HG03135 (cell line): ENCODE results near the gene NFATC4.

ENCODE experiments used
- ATAC-seq: cut with Tn5 transposase; IDR thresholded peaks from one replicate; pipeline ENCODE4 v1.9.1; 2021; ENCODE audit warnings: mild to moderate bottlenecking, moderate library complexity; ENCODE audit not compliant: unreplicated experiment

NFATC4 gene

DNA sequence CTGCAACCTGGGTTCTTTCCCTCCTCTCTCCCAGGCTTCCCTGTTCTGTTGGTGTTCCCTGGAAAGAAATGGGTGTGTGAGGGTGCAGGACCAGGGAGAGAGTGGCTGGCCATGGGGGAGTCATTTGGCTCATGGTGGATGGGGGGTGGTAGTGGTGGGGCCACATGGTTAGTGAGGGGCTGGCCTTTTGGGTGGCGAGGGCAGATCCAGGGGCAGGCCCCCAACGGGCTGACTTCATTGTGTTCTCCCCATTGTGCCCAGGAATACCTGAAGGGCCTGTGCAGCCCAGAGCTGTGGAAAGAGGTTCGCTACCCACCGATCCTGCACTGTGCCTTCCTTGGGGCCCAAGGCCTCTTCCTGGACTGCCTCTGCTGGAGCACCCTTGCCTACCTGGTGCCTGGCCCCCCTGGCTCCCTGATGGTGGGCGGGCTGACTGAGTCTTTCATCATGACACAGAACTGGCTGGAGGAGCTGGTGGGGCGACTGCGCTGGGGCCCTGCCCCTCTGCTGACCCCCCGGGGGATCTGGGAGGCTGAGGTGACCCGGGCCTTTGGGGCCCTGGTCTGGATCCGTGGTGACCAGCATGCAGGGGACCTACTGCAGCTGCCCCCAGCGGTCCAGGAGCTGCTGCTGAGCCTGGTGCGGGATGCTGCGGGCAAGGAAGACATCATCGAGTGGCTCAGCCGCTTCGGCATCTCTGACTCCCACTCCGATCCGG lies 39.8 kb downstream of the NFATC4 start:
- ATAC-seq, result no peak

DNA sequence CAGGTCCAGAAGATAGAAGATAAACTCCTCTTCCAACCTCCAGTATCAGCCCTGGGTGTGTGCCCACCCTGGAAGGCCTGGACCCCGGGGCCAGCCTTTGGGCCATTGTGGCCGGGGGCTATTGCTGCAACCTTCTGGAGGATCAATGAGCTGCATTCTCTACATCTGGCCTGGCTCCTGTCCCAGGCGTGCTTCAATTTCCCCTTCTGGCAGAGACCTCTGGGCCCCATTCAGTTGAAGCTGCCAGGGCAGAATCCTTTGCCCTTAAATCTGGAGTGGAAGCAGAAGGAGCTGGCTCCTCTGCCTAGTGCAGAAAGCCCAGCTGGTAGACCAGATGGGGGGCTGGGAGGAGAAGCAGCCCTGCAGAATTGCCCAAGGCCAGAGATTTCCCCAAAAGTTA lies 40.8 kb downstream of the NFATC4 start:
- no peak for ATAC-seq

DNA sequence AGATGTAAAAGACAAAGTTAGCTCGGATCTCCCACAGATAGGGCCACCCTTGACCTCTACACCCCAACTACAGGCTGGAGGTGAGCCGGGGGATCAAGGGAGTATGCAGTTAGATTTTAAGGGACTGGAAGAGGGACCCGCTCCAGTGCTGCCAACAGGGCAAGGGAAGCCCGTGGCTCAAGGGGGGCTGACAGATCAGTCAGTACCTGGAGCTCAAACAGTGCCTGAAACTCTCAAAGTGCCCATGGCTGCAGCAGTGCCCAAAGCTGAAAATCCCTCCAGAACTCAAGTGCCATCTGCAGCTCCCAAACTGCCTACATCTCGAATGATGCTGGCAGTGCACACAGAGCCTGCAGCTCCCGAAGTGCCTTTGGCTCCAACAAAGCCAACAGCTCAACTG lies 41.2 kb downstream of the NFATC4 start:
- no peak for ATAC-seq

DNA sequence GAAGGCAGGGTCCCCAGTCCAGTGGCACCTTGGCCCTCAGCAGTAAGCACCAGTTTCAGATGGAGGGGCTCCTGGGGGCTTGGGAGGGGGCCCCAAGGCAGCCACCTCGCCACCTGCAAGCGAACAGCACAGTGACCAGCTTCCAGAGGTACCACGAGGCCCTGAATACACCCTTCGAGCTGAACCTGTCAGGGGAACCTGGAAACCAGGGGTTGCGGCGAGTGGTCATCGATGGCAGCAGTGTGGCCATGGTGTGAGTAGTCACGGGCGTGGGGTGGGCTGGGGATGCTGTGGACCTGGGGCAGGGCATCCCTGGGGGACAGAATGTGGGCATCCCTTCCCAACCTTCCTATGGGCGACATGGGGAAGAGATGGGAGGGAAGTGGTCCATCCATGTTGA lies 42.0 kb downstream of the NFATC4 start:
- no peak for ATAC-seq

DNA sequence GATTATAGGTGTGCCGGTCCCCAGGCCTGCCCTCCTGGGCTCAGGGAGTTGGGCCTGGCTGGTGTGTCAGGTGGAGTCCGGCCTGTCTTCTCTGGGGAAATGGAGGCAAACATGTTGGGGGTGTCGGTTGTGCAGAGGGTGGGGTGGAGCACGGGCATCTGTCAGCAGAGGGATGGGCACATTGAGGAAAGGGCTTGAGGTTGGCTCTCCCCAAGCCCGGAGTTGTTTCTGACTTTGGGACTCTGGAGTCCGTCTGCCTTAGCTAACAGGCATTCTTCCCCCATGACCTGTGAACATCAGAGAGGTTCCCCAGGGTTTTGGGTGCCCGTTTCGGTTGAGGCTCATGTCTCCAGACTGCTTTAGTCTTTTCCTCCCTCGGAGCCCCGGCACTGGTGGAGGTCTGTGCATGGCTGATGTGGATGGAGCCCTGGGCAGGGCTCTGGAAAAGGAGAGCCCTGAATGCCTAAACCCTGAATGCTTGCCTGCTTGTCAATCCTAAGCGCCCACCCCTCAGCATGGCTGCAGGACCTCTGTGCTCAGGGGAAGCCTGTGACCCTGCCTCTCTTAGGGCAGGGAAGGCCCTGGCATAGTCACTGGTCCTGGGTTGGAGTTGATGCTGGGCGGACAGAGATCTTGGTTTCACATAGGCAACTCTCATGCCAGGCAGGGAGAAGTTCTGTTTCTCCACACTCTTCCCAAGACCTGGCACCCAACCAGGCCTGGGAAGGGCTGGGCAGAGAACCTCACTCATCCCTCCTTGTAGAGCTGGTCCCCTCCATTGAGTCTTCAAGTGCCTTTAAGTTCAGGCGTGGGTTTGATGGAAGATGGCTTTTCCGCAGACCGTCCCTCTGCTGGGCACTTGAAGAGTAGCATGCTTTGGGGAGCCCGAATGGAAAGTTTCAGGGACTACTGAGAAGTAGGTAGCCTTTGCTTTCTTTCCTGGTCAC lies 43.7 kb downstream of the NFATC4 start:
- peak; percentile 56 for ATAC-seq

DNA sequence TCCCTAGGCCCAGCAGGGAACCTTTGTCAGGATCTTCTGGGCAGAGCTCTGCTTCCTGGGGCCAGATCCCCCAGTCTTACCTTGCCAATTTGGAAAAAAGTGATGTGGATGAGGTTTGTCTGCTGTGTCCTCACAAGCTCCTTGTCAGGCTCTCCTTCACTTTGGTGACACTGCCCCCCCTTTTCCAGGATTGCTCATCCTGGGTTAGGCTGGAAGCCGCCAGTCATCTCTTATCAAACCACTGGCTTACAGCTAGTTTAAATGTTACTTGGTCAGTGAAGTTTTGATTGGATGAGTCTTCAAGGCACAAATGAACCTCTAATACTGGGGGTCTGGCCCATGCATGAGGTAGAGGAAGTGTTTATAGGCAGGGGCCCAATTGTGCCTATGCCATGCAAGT lies 46.1 kb downstream of the NFATC4 start:
- no peak for ATAC-seq

DNA sequence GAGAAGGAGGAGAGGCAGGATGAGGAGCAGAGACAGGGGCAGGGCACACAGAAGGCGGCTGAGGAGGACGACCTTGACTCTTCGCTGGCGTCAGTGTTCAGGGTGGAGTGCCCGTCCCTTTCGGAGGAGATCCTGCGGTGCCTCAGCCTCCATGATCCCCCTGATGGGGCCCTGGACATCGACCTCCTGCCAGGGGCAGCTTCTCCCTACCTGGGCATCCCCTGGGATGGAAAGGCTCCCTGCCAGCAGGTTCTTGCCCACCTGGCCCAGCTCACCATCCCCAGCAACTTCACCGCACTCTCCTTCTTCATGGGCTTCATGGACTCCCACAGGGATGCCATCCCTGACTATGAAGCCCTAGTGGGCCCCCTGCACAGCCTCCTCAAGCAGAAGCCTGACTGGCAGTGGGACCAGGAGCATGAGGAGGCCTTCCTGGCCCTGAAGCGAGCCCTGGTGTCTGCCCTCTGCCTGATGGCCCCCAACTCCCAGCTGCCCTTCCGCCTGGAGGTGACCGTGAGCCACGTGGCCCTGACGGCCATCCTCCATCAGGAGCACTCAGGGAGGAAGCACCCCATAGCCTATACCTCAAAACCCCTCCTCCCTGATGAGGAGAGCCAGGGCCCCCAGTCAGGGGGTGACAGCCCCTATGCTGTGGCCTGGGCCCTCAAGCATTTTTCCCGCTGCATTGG lies 46.9 kb downstream of the NFATC4 start:
- ATAC-seq, result no peak

DNA sequence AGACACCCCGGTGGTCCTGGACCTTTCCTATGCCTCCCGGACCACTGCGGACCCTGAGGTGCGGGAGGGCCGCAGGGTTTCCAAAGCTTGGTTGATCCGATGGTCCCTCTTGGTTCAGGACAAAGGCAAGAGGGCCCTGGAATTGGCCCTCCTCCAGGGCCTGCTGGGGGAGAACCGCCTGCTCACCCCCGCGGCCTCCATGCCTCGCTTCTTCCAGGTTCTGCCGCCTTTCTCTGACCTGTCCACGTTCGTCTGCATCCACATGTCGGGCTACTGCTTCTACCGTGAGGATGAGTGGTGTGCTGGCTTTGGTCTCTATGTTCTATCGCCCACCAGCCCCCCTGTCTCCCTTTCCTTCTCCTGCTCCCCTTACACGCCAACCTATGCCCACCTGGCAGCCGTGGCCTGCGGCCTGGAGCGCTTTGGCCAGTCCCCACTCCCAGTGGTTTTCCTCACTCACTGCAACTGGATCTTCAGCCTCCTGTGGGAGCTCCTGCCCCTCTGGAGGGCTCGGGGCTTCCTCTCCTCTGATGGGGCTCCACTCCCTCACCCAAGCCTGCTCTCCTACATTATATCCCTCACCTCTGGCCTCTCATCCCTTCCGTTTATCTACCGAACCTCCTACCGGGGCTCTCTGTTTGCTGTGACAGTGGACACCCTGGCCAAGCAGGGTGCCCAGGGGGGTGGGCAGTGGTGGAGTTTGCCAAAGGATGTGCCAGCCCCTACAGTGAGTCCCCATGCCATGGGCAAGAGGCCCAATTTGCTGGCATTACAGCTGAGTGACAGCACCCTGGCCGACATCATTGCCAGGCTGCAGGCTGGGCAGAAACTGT lies 47.7 kb downstream of the NFATC4 start:
- ATAC-seq, result no peak

DNA sequence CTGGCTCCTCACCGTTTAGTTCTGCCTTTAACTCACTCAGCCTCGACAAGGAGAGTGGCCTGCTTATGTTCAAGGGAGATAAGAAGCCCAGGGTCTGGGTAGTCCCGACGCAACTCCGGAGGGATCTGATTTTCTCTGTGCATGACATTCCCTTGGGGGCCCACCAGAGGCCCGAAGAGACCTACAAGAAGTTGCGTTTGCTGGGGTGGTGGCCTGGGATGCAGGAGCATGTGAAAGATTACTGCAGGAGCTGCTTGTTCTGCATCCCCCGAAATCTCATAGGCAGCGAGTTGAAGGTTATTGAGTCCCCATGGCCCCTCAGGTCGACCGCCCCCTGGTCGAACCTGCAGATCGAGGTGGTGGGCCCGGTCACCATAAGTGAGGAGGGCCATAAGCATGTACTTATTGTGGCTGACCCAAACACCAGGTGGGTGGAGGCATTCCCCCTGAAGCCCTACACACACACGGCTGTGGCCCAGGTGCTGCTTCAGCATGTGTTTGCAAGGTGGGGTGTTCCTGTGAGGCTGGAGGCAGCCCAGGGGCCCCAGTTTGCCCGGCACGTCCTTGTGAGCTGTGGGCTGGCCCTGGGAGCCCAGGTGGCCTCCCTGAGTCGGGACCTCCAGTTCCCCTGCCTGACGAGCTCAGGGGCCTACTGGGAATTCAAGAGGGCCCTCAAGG lies 48.4 kb downstream of the NFATC4 start:
- no peak for ATAC-seq

DNA sequence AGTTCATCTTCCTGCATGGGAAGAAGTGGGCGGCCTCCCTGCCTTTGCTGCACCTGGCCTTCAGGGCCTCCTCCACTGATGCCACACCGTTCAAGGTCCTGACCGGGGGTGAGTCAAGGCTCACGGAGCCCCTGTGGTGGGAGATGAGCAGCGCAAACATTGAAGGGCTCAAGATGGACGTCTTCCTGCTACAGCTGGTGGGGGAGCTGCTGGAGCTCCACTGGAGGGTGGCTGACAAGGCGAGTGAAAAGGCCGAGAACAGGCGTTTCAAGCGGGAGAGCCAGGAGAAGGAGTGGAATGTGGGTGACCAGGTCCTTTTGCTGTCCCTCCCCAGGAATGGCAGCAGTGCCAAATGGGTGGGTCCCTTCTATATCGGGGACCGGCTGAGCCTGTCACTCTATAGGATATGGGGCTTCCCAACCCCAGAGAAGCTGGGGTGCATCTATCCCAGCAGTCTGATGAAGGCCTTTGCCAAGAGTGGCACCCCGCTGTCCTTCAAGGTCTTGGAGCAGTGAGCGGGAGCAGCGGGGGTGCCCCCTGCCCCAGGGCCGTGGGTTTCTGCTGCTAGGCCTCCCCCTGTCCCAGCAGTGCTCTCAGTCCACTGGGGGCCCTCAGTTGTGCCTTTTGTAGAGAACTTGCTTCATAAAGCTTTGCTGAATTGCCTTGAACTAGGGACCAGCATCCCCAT lies 49.1 kb downstream of the NFATC4 start:
- no peak for ATAC-seq

DNA sequence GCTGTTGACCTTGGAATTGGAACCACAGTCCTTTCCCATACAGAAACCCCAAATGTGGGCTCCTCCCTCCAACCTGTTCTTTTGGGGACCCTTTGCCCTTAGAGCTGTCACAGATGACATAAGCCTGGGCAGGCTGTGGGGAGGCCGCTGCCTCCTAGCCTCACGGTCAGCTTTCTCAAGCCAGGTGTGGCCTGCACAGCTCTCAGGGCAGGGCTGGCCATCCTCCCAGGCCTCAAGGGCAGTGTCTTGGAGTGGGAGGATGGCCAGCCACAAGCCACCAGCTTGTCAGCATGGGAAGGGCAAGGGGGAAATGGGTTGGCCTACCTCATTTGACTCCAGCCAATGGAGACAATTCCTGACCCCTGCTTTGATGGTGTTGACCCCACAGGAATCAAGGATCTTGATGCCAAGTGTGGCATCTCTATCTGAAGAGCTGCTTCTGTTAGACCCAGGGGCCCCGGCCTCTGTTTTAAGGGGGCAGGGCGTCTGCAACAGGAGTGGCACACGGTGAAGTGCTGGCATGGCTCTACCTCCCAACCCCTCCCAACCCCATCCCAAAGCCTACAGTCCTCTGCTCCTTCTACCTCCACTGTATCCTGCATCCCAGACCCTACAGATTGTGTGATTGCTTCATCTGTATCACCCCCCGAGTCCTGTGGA lies 50.0 kb downstream of the NFATC4 start:
- ATAC-seq, result no peak

DNA sequence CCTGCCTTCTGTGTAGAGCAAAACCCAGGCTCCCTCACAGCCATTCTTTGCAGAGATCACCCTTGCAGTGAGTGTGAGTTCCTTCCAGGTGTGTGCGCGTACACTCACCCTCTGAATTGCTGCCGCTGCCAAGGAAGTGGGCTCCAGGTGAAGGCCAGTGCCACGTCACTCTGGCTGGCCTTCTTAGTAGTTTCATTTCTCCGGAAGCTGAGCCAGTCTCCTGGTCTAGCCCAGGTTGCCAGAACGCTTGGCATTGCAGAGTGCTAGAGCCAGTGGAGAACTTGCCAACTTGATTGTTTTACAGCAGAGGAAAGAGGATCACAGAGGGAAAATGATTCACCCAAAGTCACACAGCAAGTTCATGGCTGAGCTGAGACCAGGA lies 50.5 kb downstream of the NFATC4 start:
- no peak for ATAC-seq

DNA sequence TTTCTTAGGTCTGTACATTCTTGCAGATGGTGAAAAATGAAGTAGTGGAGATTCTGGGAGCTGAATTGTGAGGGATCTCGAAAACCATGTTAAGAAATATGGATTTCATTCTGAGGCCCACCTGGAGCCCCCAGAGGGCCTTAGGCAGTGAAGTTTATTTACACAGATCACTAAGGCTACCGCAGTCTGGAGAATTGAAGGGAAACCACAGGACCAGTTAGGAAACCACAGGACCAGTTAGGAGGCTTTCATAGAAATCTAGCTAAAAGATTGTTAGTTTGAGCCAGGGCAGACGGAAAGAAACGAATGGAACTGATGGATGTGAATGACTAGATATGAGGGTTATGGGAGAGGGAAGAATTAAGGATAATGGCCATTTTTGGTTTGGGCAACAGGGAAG lies 54.3 kb downstream of the NFATC4 start:
- no peak for ATAC-seq

DNA sequence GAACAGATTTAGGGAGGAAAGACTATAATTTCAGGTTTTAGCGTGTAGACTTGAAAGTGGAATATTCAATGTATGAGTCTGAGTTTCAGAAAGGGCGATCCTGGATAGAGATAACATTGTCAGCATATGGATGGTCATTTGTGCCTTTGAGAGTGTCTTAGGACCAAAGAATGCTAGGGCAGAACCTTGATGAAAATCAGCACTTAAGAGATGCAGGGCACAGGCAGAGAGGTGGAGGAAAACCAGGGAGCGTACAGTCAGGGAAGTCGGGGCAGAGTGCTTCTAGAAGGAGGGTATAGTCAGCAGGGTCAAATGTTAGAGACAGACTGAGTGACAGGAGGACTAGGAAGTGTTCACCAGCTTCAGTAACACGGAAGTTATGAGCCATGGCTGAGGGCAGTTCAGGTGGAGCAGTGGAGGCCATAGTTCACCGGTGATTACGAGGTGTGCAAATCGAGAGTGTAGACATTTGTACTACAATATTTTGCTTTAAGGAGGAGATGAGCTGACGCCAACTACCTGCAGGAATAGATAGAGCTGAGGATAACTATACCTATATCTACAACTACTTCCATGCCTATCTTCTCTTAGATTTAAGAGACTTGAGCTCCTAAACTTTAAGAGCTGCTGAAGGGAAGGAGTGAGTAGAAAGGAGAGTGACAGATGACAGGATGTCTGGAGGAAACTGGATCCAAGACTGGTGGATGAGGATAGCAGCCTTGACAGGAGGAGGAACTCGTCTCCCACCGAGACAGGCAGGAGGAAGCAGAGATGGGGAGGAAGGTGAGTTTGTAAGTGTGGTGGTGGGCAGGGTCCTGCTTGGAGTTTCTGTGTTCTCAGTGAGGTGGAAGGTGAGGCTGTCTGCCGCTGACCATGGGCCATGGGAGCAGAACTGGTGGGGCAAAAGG lies 55.0 kb downstream of the NFATC4 start:
- ATAC-seq, result no peak

DNA sequence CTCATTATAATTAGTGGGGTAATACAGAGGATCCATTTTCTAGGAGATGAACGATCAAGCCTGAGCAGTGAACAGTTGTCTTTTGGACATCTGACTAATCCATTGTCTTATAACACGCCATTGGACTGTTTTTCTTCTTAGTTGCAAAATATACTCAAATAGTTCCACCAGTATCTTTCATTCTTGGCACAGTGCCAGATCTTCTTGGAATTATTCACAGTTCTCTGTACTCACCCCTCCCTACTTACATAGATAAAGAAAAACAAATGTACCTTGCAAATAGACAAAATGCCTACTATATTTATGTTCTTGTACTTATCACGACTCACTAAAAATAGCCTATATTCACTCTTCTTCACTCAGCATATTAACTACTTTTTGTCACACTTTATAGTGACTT lies 57.7 kb downstream of the NFATC4 start:
- ATAC-seq, result no peak

DNA sequence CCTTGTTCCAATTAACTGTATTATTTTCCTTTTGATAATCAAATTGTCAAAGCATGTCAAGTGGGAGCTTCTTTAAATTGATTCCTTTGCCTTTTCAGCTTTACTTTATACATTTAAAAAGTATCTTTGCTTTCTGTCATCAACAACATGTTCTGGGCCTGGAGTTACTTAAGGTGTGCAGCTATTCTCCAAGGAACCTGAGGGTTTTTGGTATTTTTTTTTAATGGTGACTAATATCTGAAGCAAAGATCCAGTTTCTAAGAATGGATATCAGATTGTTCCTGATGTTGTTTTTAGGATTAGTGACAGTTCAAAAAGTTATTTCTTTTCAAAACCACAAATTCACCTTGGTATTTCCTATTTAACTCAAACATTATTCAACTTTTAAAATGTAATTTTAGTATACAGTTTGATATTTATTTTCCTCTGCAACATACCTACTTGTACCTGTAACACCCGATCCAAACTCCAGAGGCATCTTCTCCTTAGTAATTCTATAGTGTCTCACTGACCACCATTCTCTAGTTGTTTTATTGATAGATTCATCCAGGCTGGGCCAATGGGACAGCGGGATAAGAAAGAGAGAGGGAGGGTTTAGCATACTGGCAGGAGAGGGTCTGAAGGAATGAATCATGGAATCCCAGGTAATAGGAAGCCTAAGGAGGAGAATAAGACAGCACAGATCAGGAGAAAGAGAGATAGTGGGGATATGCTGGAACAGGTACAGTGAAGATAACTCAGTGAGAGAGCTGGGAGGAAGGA lies 58.3 kb downstream of the NFATC4 start:
- no peak for ATAC-seq

DNA sequence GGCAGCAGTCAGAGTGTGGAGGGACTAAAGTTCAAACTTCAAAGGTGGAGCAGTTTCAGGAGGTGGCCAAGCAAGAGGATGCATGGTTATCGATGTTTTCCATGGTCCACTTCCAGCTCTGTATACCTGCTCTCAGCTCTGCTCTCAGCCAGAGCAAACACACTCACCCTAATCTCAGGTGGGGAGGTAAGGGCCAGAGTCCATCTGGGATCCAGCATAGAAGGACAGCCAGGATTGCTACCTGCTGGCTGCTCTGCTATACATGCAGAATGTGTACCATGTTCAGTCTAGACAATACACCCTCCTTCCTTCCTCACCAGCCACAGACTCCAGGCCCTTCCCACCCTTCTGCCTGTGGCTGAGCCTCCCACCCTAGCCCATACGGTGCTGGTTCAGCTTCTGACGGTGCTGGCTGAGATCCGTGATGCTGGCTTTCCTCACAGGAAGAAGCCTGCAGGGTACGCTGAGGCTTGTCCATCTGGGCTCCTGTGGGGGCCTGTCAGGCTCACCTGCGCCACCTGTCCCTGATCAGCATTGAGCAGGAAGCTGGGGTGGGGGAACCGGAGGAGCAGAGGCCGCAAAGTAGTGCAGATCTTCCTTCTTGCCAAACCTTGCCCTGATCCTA lies 59.0 kb downstream of the NFATC4 start:
- ATAC-seq, result no peak
